HL-60 (cell line): ENCODE data around the gene CTSD.

ENCODE experiments used
- DNase-seq, 2 experiments: peaks; one replicate each; pipeline ENCODE4 v3.0.0-alpha.2; 2010 to 2020; ENCODE audit warnings: low read depth in 1 of 2, low spot score in 1 of 2
- H3K27ac ChIP-seq: fragments of 250-450 bp; sonication (Bioruptor Pico); replicated peaks from 2 replicates; pipeline ENCODE4 v1.5.1; 2020; ENCODE audit warnings: mild to moderate bottlenecking, moderate library complexity
- H3K27me3 ChIP-seq: fragments of 250-450 bp; sonication (Bioruptor Pico); 2 replicates; pipeline ENCODE4 v1.5.1; 2021; ENCODE audit warnings: mild to moderate bottlenecking, moderate library complexity; ENCODE audit not compliant: insufficient read depth, poor library complexity, severe bottlenecking
- H3K4me3 ChIP-seq: replicated peaks from 2 replicates; pipeline ENCODE4 v1.5.1; 2011; ENCODE audit warnings: mild to moderate bottlenecking, control low read depth, low read length; ENCODE audit not compliant: insufficient read depth
- GABPA ChIP-seq: IDR thresholded peaks from 2 replicates; pipeline ENCODE4 v1.6.1; 2012; ENCODE audit warnings: low read depth
- POLR2AphosphoS5 ChIP-seq: IDR thresholded peaks from 2 replicates; pipeline ENCODE4 v1.6.1; 2012; ENCODE audit warnings: low read depth
- SPI1 ChIP-seq: IDR thresholded peaks from 2 replicates; pipeline ENCODE4 v1.6.1; 2012; ENCODE audit warnings: low read depth, mild to moderate bottlenecking, borderline replicate concordance
- TF ChIP-seq, protein P1 (sequence below): IDR thresholded peaks from 2 replicates; pipeline ENCODE4 v1.6.1; 2012; ENCODE audit warnings: low read depth; ENCODE audit not compliant: insufficient replicate concordance
- TF ChIP-seq, protein P2 (sequence below): IDR thresholded peaks from one replicate; pipeline ENCODE4 v1.5.1; 2011; ENCODE audit warnings: low read length, control low read depth, inconsistent platforms; ENCODE audit not compliant: insufficient read depth

The CTSD gene

DNA sequence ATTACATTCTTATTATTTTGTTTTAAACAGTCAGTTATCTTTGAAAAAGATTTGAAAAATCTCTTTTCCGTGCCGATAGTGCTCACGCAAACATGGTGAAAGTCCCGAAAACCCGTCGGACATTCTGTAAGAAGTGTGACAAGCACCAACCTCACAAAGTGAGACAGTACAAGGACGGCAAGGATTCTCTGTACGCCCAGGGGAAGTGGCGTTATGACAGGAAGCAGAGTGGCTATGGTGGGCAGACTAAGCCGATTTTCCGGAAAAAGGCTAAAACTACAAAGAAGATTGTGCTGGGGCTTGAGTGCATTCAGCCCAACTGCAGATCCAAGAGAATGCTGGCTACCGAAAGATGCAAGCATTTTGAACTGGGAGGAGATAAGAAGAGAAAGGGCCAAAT is 28.7 kb upstream of the CTSD start:
- peak; percentile 25; the same call in 1 of the 2 replicates for TF ChIP-seq SPI1
- TF ChIP-seq, protein P1, sequence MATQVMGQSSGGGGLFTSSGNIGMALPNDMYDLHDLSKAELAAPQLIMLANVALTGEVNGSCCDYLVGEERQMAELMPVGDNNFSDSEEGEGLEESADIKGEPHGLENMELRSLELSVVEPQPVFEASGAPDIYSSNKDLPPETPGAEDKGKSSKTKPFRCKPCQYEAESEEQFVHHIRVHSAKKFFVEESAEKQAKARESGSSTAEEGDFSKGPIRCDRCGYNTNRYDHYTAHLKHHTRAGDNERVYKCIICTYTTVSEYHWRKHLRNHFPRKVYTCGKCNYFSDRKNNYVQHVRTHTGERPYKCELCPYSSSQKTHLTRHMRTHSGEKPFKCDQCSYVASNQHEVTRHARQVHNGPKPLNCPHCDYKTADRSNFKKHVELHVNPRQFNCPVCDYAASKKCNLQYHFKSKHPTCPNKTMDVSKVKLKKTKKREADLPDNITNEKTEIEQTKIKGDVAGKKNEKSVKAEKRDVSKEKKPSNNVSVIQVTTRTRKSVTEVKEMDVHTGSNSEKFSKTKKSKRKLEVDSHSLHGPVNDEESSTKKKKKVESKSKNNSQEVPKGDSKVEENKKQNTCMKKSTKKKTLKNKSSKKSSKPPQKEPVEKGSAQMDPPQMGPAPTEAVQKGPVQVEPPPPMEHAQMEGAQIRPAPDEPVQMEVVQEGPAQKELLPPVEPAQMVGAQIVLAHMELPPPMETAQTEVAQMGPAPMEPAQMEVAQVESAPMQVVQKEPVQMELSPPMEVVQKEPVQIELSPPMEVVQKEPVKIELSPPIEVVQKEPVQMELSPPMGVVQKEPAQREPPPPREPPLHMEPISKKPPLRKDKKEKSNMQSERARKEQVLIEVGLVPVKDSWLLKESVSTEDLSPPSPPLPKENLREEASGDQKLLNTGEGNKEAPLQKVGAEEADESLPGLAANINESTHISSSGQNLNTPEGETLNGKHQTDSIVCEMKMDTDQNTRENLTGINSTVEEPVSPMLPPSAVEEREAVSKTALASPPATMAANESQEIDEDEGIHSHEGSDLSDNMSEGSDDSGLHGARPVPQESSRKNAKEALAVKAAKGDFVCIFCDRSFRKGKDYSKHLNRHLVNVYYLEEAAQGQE, result no peak
- no peak for TF ChIP-seq POLR2AphosphoS5
- TF ChIP-seq GABPA, result no peak; the same call in 1 of the 2 replicates
- TF ChIP-seq, protein P2, sequence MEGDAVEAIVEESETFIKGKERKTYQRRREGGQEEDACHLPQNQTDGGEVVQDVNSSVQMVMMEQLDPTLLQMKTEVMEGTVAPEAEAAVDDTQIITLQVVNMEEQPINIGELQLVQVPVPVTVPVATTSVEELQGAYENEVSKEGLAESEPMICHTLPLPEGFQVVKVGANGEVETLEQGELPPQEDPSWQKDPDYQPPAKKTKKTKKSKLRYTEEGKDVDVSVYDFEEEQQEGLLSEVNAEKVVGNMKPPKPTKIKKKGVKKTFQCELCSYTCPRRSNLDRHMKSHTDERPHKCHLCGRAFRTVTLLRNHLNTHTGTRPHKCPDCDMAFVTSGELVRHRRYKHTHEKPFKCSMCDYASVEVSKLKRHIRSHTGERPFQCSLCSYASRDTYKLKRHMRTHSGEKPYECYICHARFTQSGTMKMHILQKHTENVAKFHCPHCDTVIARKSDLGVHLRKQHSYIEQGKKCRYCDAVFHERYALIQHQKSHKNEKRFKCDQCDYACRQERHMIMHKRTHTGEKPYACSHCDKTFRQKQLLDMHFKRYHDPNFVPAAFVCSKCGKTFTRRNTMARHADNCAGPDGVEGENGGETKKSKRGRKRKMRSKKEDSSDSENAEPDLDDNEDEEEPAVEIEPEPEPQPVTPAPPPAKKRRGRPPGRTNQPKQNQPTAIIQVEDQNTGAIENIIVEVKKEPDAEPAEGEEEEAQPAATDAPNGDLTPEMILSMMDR, result no peak
- Histone ChIP-seq H3K27me3 (no peaks in the 10 kb centered on the region), H3K27ac (peak overlapping the region; percentile 51), H3K4me3 (no peak overlapping the region)
- DNase-seq, result peak in 1 of 2 experiments; percentile 58

DNA sequence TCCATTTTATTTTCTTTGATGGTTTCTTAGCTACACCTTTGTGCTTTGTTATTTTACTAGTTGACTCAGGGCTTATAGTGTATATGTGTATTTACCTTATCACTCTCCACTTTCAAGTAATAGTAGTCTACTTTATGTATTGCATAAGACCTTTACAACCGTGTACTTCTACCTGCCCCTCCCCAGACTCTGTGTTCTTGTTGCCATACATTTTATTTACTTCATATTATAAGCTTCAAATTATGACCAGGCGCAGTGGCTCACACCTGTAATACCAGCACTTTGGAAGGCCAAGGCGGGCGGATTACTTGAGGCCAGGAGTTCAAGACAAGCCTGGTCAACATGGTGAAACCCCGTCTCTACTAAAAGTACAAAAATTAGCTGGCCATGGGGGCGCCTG is 28.2 kb upstream of the CTSD start:
- Histone ChIP-seq H3K4me3 (no peak overlapping the region), H3K27me3 (no peaks in the 10 kb centered on the region), H3K27ac (peak overlapping the region; percentile 51; the same call in 1 of the 2 replicates)
- TF ChIP-seq POLR2AphosphoS5 (no peak), SPI1 (no peak)
- TF ChIP-seq, protein P2, result no peak
- TF ChIP-seq, protein P1, result no peak
- DNase-seq, result no peak

DNA sequence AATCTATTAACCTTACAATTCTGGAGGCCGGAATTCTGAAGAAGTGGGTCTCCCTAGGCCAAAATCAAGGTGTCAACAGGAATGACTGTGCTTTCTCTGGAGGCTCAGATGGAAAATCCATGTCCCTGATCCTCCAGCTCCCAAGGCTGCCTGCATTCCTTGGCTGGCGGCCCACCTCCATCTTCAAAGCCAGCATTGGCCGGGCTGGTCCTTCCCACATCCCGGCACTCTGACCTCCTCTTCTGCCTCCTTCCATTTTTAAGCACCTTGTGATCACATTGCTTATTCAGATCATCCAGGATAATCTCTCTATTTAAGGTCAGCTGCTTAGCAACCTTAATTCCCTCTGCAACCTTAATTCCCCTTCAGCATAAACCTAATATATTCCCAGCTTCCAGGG is 22.7 kb upstream of the CTSD start:
- TF ChIP-seq GABPA (no peak), SPI1 (no peak), POLR2AphosphoS5 (no peak)
- TF ChIP-seq, protein P1, result no peak
- TF ChIP-seq, protein P2, result no peak
- Histone ChIP-seq H3K4me3 (no peak overlapping the region), H3K27me3 (no peaks in the 10 kb centered on the region), H3K27ac (no peak overlapping the region)
- no peak for DNase-seq
